SU-DHL-6 (cell line): ENCODE data around the gene SRGN.

ENCODE experiments used
- EZH2phosphoT487 ChIP-seq: fragments of 200-600 bp; sonication (generic), shearing (Covaris generic); conservative IDR thresholded peaks from 2 replicates; pipeline ENCODE4 v1.6.1; 2018; ENCODE audit warnings: mild to moderate bottlenecking, antibody characterized with exemption, low read length, moderate library complexity, mixed read lengths
- TF ChIP-seq, protein P1 (sequence below): fragments of 200-600 bp; sonication (generic); IDR thresholded peaks from one replicate; pipeline ENCODE4 v1.5.1; 2017; ENCODE audit warnings: antibody characterized with exemption, mild to moderate bottlenecking, low read length, moderate library complexity; ENCODE audit not compliant: insufficient read depth, poor library complexity, severe bottlenecking

DNA sequence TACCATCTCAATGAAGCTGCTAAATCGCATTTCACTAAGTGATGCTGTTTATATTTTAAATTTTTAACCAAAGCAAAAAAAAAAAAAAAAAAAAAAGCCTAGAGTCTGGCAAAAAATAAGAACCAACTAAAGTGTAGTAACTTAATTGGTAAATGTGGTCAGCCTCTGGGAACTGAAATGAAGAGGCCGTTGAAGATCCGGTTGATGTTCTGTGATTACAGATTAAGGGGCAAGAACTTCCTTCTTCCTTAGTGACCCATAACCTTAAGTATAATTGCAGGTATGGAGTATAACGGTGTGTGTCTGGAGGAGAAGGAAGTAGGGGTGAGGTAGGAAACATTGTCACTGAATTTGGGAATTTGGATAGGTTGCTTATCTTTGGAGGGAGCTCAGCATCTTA, 7.7 kb upstream of the SRGN start:
- TF ChIP-seq, protein P1, sequence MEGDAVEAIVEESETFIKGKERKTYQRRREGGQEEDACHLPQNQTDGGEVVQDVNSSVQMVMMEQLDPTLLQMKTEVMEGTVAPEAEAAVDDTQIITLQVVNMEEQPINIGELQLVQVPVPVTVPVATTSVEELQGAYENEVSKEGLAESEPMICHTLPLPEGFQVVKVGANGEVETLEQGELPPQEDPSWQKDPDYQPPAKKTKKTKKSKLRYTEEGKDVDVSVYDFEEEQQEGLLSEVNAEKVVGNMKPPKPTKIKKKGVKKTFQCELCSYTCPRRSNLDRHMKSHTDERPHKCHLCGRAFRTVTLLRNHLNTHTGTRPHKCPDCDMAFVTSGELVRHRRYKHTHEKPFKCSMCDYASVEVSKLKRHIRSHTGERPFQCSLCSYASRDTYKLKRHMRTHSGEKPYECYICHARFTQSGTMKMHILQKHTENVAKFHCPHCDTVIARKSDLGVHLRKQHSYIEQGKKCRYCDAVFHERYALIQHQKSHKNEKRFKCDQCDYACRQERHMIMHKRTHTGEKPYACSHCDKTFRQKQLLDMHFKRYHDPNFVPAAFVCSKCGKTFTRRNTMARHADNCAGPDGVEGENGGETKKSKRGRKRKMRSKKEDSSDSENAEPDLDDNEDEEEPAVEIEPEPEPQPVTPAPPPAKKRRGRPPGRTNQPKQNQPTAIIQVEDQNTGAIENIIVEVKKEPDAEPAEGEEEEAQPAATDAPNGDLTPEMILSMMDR: no peak
- no peak for TF ChIP-seq EZH2phosphoT487
